ENCODE results near the gene RHBDL3. TPM values are rescaled to one million over a fixed set of nuclear protein-coding genes. Genes with fewer than 3 reads are reported as not detected.

Gene RHBDL3
- total and polyA plus RNA-seq, 2 donors (not counting 1 experiment from before 2014, with no cell fraction given), result not detected

- ChIA-PET CTCF (interaction anchor here (2.6 to 6.9 kb wide), 2 partner anchors 15 to 69 kb away, joined by 8 to 36 read pairs; no protein-coding TSS in a partner anchor), POLR2A (no interaction called here)
- no peak for ATAC-seq (ENCODE audit: low read depth)
Observed at GRCh38 chr17:32320847-32321246, 55.2 kb downstream of the RHBDL3 start.

GRCh38 chr17:32323046-32323445 is 57.4 kb downstream of the RHBDL3 start:
- intact Hi-C loops (cut with micrococcal nuclease), result no loop called here
- no peaks in the 10 kb centered on the region for H3K27me3 ChIP-seq (replicated peaks in 1 of 4; ENCODE audit: control extremely low read depth in 1 of 4, control insufficient read depth in 3 of 4, insufficient read depth in 4 of 4, low read length in 3 of 4)
- Mint-ChIP-seq H3K27me3 (no peaks in the 10 kb centered on the region), H3K4me3 (no peak overlapping the region), H3K9me3 (ENCODE audit: insufficient read depth) (no peaks in the 10 kb centered on the region), H3K4me1 (peaks cover 23% of the 10 kb centered on the region), H3K27ac (no peak overlapping the region)
- H4K20me1 ChIP-seq (ENCODE audit: control insufficient read depth, insufficient read depth, low read length, poor library complexity, severe bottlenecking), result no peaks in the 10 kb centered on the region
- POLR2A ChIA-PET, result no interaction called here
- no peaks in the 10 kb centered on the region for H3K36me3 ChIP-seq (replicated peaks in 1 of 2; ENCODE audit: control extremely low read depth in 1 of 2, control insufficient read depth in 1 of 2, extremely low read depth in 1 of 2, insufficient read depth in 2 of 2, low read length in 1 of 2)
- H3K27ac ChIP-seq (ENCODE audit: low read length in 2 of 2), result no peak overlapping the region
- H3K9me3 ChIP-seq (ENCODE audit: control extremely low read depth in 1 of 3, control insufficient read depth in 2 of 3, insufficient read depth in 1 of 3, low read length in 2 of 3), result no peaks in the 10 kb centered on the region
- H3K4me3 ChIP-seq (ENCODE audit: control extremely low read depth in 1 of 5, extremely low read depth in 1 of 5, insufficient read depth in 1 of 5, low read depth in 2 of 5, low read length in 4 of 5), result no peak overlapping the region
- peaks cover 19 to 27% of the 10 kb centered on the region in 2 donors for H3K4me1 ChIP-seq (ENCODE audit: control insufficient read depth in 2 of 2, insufficient read depth in 2 of 2, low read length in 2 of 2)
- DNase-seq (no peak), ATAC-seq (ENCODE audit: low read depth) (no peak)
- no peak overlapping the region for H3K4me2 ChIP-seq (replicated peaks; ENCODE audit: low read depth, low read length, poor library complexity, severe bottlenecking)
- CTCF ChIA-PET, result no interaction called here
- 96% methylated on average over 4 of the region's 10 CpGs for WGBS (ENCODE audit: insufficient coverage)
- no peak overlapping the region for H3K9ac ChIP-seq (ENCODE audit: low read length)
- no peaks in the 10 kb centered on the region for H3K79me2 ChIP-seq (ENCODE audit: control insufficient read depth, insufficient read depth, low read length)
- no peak overlapping the region for H2AFZ ChIP-seq (ENCODE audit: insufficient read depth, low read depth, low read length, poor library complexity, severe bottlenecking)
- TF ChIP-seq CTCF (IDR thresholded peaks at IDR 0.05), result no peak
- TF ChIP-seq EZH2 (IDR thresholded peaks at IDR 0.05; ENCODE audit: borderline replicate concordance, insufficient read depth, low read depth, low read length, poor library complexity, severe bottlenecking), result no peak

More at GRCh38 chr17:32320847-32321246, 55.2 kb downstream of the RHBDL3 start:
- no peaks in the 10 kb centered on the region for H3K36me3 ChIP-seq (replicated peaks in 1 of 2; ENCODE audit: control extremely low read depth in 1 of 2, control insufficient read depth in 1 of 2, extremely low read depth in 1 of 2, insufficient read depth in 2 of 2, low read length in 1 of 2)
- Mint-ChIP-seq H3K4me3 (no peak overlapping the region), H3K4me1 (peaks cover 26% of the 10 kb centered on the region), H3K27me3 (no peaks in the 10 kb centered on the region), H3K27ac (peak overlapping the region; percentile 65), H3K9me3 (ENCODE audit: insufficient read depth) (no peaks in the 10 kb centered on the region)
- no peaks in the 10 kb centered on the region for H3K27me3 ChIP-seq (replicated peaks in 1 of 4; ENCODE audit: control extremely low read depth in 1 of 4, control insufficient read depth in 3 of 4, insufficient read depth in 4 of 4, low read length in 3 of 4)
- H3K4me2 ChIP-seq (replicated peaks; ENCODE audit: low read depth, low read length, poor library complexity, severe bottlenecking), result no peak overlapping the region
- no peak overlapping the region for H3K9ac ChIP-seq (ENCODE audit: low read length)
- no peak for TF ChIP-seq CTCF (IDR thresholded peaks at IDR 0.05)
- no peak for TF ChIP-seq EZH2 (IDR thresholded peaks at IDR 0.05; ENCODE audit: borderline replicate concordance, insufficient read depth, low read depth, low read length, poor library complexity, severe bottlenecking)
- H3K4me3 ChIP-seq (ENCODE audit: control extremely low read depth in 1 of 5, extremely low read depth in 1 of 5, insufficient read depth in 1 of 5, low read depth in 2 of 5, low read length in 4 of 5), result no peak overlapping the region
- H3K27ac ChIP-seq (ENCODE audit: low read length in 2 of 2), result no peak overlapping the region
- H3K79me2 ChIP-seq (ENCODE audit: control insufficient read depth, insufficient read depth, low read length), result no peaks in the 10 kb centered on the region
- H3K9me3 ChIP-seq (ENCODE audit: control extremely low read depth in 1 of 3, control insufficient read depth in 2 of 3, insufficient read depth in 1 of 3, low read length in 2 of 3), result no peaks in the 10 kb centered on the region
- H3K4me1 ChIP-seq (ENCODE audit: control insufficient read depth in 2 of 2, insufficient read depth in 2 of 2, low read length in 2 of 2), result peaks cover 19 to 27% of the 10 kb centered on the region in 2 donors
- 99% methylated on average over 10 of the region's 15 CpGs for WGBS (ENCODE audit: insufficient coverage)
- H4K20me1 ChIP-seq (ENCODE audit: control insufficient read depth, insufficient read depth, low read length, poor library complexity, severe bottlenecking), result no peaks in the 10 kb centered on the region
- no peak for DNase-seq
- no peak overlapping the region for H2AFZ ChIP-seq (ENCODE audit: insufficient read depth, low read depth, low read length, poor library complexity, severe bottlenecking)
- intact Hi-C loops (cut with micrococcal nuclease), result no loop called here

All from B cell (primary cell).